SH-SY5Y (cell line): ENCODE results near the gene SRSF2.

ENCODE experiments used
- GATA2 ChIP-seq: IDR thresholded peaks from 2 replicates; pipeline ENCODE4 v1.6.1; 2011; ENCODE audit warnings: mild to moderate bottlenecking, low read depth, low read length
- GATA3 ChIP-seq: IDR thresholded peaks from 2 replicates; pipeline ENCODE4 v1.6.1; 2011; ENCODE audit warnings: low read depth, mild to moderate bottlenecking, low read length, moderate library complexity

SRSF2 gene

DNA sequence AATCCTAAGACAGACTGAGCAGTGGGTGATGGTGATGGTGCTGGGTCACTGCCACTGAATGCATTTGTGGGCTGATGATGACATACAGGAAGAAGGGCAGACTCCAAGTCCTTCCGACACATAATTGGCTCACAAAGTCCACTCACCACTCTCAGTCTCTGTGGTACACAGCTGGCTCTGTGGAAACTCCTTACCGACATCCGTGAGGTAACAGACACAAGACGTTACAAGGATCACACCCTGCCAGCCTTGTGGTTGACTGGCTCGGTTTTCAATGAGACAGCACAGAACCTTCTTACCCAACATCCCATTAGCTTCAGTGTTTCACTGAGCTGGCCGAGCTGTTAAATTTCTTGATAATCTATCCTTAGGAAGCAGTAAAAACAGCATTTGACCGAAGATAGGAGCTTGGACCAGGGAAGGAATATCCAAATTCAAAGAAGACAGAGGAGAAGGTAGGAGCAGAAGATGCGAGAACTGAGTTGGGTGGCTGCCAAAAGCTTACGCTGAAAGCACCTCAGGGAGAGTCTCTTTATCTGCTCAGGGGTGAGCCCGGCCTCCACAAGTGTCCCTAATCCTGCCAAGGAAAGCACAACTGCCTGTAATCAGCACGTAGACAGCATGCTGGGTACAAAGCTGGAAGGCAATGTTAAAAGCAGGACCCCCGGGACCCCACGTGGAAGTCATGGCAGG is 20.8 kb downstream of the SRSF2 start:
- no peak for TF ChIP-seq GATA3
- TF ChIP-seq GATA2: no peak

DNA sequence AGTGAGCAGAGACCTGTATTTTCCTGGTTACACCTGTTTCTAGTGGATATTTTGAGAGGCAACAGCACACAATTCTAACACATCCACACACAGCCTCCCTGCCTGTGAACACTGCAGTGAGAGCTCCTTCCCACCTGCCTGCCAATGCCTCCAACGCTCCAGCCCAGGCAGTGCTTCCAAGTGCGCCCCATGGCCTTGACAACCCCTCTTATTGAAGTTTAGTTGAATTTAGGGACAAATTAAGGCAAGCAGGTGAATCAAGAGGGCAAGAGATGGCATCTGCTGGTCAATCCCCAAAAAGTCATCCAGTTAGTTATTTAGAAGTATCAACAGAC is 21.7 kb downstream of the SRSF2 start:
- TF ChIP-seq GATA3: no peak

DNA sequence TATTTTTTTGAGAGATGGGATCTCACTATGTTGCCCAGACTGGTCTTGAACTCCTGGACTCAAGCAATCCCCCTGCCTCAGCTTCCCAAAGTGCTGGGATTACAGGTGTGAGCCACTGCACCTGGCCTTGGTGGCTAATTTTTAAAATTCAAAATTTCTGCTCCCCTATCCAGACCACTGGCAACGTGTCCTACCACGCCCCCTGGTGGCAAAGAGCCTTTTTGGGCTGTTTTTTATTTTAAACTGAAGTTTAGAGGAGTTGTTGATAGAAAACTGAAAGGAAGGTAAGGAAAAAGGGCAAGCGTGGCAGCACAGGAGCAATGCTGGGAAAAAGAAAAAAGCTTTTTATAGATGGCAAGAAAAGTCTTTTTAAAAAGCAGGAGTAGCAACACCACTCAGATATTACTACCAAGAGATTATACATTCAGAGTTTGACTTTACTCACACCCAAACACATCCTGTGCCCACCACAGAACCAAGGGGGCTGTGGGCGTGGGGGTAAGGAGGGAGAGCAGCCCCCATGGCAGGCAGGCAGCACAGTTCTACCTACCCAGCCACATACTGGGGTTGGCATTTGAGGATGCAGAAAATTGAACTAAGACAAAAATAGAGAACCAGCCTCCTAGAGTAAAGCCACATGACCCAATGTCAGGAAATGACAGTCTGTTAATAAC is 22.2 kb downstream of the SRSF2 start:
- TF ChIP-seq GATA3: no peak
- no peak for TF ChIP-seq GATA2

DNA sequence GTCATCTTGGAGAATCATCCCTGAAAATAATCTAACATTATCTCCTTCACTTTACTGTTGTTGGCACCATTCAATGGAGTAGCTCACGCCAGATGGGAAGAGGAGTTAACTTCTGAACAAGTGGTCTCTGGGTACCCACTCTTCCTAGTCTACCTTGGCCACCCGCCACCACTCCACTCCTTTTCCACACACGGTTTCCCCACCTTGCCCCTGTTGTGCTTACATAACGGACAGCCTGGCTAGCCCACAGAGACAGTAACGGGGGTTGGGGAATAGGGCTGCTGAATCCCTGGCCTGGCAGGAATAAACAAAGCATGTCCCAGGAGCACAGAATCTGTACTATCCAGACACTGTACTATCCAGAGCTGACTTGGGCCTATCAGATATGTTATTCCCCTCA is 22.8 kb downstream of the SRSF2 start:
- TF ChIP-seq GATA2: no peak
- no peak for TF ChIP-seq GATA3

DNA sequence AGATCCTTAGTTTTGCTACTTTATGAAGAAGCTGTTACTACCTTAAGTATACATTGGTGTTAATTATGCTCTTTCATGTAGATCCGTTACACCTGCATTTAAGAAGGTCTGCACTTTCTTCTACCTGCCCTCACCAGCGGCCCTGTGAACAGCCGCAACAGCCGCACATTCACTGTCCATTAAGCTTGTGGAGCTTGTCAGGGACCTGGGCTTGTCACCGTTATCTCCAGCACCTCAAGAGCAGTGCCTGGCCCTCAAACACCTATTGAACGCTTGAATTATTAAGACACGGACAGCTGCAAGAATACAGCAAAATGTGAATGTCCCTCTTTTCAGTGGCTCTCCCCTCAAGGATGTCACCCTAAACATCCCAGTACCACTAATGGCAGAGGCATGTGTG is 23.4 kb downstream of the SRSF2 start:
- no peak for TF ChIP-seq GATA3
- no peak for TF ChIP-seq GATA2

DNA sequence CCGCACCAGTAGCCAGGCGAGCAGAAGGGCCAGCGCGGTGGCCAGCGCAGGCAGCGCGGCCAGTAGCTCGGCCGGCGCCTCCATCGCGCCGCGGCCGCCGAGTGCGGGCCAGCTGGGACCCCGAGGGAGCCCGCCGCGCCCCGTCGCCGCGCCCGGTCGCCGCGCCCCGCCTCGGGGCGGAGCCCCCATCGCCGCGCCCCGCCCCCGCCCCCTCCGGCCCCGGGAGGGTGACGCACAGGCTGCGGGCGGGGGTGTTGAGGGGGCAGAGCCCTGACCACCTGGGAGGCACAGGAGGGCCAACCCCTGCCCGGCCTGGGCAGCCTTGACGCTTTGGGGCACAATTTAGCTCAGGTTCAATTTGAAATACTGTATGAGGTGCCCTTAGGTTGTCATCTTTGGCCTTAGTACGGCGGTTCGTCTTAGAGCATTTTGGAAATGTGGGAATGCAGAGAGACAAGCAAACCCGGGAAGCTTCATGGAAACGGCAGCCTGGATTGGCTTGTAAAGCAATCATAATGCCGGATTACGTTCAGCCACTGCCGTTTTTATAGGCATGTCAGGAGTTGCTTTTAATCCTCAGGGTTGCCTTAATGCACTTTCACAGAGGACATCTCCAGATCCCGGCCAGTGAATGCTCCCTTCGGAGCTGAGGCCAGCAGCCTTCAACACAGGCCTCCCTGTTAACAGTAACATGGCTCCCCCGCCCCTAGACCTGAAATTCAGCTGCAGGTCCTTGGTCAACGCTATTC is 26.1 kb downstream of the SRSF2 start, which contains the start of gene MXRA7:
Gene MXRA7 (minus strand): TSS at position 103 of the 749 bp plus-strand sequence. CDS start 19 bp downstream, at position 84.
- no peak for TF ChIP-seq GATA3
- TF ChIP-seq GATA2: no peak

DNA sequence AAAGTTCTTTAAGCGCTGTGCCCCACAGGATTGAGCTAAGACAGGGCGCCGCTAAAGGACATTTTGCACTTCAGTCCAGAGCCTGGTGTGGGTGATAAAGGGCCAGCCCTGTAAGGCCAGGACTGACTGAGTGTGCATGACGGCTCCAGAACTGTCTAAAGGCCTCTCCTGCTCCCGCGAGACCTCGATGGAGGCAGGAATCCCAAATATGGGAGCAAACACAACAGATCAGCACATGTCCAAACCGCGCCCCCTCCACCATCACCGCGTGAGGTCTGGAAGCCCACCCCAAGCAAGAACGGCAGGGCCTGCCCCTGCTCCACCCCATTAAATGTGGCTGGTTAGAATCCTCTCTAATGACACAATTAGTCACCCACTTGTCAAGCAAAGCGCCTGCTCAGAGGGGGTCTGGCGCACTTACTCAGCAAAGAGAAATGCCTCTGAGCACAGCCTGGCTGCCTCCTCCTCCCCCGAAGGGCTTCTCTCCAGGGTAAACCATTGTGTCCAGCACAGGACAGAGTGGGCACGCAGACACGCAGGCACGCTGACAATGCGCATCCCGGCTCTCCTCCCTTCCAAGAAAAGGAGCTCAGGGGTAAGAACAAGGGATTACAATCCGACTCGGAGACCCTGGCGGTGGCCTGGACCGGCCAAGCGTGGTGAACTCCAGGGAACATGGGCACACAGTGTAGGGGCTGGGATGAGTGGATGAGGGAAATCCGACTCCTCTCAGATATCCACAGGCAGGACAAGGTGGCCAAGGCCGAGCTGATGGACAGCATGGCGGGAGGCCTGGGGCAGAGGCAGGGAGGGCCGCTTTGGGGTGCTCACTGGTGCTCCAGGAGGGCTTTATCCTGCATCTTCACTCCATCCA is 27.8 kb downstream of the SRSF2 start:
- TF ChIP-seq GATA2 (no peak), GATA3 (no peak)

DNA sequence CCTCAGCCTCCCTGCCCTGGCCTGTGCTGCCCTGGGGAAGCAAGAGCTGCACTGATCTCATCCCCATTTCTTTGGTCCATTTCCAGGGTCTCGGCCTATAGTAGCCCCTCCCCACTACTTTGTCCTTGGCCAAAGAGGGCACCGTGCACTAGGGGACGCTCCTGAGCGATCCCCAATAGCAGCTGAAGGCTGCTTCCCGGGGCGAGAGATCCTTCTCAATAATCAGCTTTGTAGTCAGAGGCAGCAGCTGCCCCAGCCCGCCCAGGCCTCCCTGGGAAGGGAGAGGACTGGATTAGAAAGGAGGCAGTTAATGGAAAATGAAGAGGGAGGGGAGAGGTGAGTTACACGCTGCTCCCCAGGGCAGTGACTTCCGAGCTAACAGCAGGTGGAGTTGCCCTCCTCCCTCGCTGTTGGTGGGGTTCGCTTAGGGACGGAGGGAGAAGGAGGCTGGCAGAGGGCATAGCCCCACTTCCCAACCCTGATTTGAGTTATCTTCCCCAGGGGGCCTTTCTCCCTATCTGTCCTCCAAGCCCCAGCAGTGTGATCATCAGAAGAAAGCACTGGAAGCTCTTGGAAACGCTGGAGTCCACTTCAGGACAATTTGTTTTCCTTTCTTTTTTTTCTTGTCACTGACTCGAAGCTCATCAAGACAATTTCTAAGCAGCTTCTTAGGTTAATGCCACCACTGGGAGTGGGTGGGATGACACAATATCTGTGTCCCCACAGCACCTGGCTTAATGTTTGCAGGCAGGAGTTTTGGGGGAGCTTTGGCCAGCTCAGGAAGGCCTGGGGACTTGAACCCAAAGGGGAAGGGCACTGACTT is 28.9 kb downstream of the SRSF2 start:
- no peak for TF ChIP-seq GATA3
- no peak for TF ChIP-seq GATA2

DNA sequence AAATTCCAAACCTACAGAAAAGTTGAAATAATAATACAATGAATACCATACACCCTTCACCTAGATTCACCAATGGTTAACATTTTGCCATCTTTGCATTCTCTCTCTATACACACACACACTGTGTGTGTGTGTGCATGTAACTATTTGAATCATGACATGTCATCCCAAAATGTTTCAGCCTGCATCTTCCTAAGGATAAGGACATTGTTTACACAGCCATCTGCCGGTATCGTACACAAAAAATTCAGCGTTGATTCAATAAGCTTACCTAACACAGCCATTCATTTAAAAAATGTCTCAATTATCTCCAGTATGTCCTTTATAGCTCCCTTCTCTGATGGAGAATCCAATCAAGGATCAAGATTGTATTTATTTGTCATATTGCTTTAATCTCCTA is 30.3 kb downstream of the SRSF2 start:
- TF ChIP-seq GATA3 (no peak), GATA2 (no peak)

DNA sequence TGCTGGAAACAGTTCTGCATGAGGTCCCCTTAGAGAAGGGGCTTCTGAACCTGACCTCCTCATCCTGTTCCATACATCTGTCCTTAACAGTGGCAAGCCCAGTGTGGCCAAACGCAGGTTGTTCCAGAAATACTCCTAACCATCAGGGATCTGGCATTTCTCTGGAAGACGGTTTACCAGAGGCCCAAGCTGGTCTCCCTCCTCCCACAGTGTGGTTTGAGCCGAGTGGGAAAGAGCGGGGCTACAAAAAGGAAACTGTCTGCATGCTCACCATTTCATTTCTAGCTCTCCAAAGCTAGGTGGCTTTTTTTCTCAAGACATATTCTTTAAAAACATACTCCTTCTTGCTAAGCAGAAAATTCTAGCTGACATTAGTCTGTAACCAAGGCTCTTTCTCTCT is 32.3 kb downstream of the SRSF2 start:
- TF ChIP-seq GATA2 (no peak), GATA3 (no peak)

DNA sequence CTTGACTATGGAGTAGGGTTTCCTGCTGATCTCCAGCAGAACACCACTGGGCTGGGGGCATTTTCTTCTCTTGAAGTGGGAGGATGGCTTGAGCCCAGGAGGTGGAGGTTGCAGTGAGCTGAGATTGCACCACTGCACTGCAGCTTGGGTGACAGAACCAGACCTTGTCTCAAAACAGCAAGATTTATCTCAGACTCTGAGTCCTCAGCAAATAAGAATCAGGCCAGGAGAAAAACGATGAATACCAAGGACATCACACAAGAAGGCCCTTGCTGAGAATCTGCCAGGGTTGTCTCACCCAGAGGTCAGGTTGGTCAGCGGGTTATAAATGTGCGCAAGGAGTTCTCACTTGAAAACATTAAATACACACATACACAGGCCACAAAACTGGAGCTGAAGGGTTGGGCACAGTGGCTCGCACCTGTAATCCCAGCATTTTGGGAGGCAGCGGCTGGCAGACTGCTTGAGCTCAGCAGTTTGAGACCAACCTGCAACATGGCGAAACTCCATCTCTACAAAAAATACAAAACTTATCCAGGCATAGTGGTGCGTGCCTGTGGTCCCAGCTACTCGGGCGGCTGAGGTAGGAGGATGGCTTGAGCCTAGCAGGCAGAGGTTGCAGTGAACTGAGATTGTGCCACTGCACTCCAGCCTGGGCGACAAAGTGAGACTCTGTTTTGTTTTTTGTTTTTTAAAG is 34.0 kb downstream of the SRSF2 start:
- no peak for TF ChIP-seq GATA3

DNA sequence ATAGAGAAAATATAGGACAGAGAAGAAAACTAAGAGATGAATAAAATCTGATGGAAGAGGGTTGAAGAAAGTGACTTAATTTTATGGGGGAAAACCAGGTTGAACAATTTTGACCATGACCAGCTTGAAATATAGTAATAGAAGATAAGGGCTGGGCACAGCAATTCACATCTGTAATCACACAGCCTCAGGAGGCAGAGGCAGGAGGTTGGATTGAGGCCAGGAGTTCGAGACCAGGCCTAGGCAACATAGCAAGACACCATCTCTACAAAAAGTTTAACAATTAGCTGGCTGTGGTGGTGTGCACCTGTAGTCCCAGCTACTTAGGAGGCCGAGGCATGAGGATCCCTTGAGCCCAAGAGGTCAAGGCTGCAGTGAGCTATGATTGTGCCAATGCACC is 35.1 kb downstream of the SRSF2 start:
- TF ChIP-seq GATA2: no peak
- no peak for TF ChIP-seq GATA3

DNA sequence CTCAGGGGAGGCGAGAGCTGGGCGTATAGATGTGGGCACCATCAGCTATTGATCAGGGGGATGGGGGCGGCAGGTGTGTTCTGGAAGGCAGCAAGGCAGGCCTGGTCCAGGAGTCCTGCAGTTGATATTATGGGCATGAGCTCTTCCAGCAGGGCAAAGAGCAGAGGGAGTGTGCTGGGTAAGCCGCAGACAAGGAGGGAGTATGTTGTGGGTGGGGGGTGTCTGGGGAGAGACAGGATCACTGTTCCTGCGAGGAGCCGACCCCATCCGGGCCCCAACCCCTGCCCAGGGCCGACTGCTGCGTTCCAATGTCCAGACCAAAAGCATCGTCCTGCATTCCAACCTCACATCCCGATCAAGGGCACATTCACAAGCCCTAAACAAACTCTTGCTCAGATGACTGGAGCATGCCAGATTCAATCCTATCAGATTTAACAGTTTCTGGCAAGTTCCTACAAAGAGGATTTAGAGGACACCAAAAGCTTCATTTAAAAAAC is 35.6 kb downstream of the SRSF2 start:
- TF ChIP-seq GATA2 (no peak), GATA3 (no peak)
